A673 (cell line): ENCODE measurements around the gene ABI2.

Experiments used
- CTCF ChIP-seq: fragments of 300-800, 200-600 bp; sonication (generic); conservative IDR thresholded peaks from 2 replicates; pipeline ENCODE4 v1.5.1; 2017; ENCODE audit warnings: low read depth, mild to moderate bottlenecking, antibody characterized with exemption, low read length, moderate library complexity, mixed read lengths
- EZH2 ChIP-seq: fragments of 200-600 bp; sonication (generic); IDR thresholded peaks from 2 replicates; pipeline ENCODE4 v1.6.1; 2017; ENCODE audit warnings: borderline replicate concordance, low read depth, mild to moderate bottlenecking, mixed read lengths, antibody characterized with exemption, low read length; ENCODE audit not compliant: poor library complexity, severe bottlenecking

DNA sequence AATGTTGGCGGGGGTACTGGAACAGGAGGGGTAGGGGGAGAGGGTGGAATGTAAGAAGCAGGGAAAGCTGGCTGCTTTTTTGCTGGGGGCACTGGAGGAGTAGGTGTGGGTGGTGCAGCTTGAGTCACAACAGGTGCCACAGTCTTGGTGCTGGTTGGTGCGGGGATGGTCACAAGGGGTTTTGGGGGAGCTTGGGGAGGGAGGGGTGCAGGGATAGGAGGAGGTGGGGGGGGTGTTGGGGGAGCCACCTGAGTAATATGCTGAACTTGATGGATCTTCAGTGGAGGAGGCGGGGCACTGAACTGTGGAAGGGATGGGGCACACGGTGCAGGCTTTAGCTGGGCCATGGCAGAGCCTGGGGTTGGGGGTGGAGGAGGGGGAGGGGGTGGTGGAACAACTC lies 112.5 kb downstream of the ABI2 start:
- TF ChIP-seq CTCF = no peak
- TF ChIP-seq EZH2 = no peak
